ENCODE measurements around the gene IRF8.
"Not testable (repeated sequence)": the region's sequence is repeated elsewhere in the genome, so short reads cannot be mapped to it uniquely, and the experiment has no call there.

Gene IRF8

DNA sequence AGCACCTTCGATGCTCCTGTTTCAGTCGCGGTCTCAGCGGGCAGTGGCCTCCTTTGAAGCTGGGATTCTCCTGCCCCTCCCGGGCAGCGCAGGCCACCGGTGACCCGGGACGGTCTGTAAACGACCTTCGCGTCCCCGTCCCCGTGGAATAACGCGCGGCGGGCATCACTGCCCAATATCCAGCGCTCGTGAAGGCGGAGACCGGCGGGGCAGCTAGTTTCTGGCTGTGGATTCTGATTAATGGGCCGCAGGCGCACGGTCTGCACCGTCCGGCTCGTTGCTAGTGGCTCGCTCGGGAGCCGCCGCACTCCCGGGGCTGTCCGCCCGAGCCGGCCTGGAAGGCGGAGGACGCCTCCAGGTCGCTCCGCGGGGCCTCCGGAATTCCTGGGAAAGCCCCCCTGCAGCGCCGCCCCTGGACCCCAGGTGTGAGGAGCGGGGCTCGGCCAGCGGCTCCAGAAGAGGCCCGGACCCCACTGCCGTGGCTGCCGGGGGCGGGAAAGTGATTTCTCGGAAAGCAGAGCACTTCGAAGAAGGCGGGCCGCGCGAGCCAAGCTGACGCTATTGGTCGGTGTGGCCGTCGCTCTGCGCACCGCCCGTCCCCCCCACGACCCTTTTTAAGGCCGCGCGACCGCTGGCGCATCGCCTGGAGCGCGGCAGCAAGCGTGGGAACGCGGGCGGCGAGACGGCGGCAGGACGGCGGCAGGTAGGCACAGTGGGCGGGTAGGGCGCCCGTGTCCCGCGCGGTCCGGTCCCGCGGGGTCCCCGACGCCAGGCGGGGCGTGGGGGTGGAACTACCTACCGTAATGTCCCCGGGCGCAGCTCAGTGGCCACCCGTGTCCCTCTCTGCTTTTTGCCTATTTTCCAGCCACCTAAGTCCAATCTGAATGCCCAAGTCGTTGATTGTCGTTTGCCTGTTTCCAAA lies at the start of gene IRF8:
Gene IRF8 (plus strand): TSS at position 642 of the 922 bp plus-strand sequence. CDS start 3,854 bp downstream, outside the sequence.
- no peak for DNase-seq

DNA sequence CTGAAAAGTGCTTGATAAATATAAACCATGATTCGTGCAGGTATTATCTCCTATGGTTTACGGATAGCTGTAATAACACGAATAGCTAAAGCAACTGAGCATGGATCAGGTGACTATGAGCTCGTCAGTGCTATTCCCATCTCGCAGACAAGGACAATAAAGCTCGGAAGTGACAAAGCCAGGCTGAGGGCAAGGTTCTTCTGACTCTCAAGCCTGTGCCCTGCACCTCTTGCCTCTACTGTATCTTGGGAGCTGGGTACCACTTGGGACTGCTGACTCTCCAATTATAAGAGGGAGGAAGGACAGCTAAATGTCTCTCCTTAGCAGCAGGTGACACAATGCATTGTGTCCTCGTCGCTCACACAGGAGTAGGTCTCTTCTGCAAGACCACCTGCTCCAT lies 49.6 kb upstream of the IRF8 start:
- DNase-seq = no peak
- in situ Hi-C loops (cut with HindIII; ENCODE audit: low pct_ligation_motif_present, low pct_unique_long_range_greater_than_20kb, low sequenced_read_pairs) = no loop called here

More for the DNA sequence above, at the start of gene IRF8:
- in situ Hi-C loops (cut with HindIII; ENCODE audit: low pct_ligation_motif_present, low pct_unique_long_range_greater_than_20kb, low sequenced_read_pairs) = no loop called here

GRCh38 chr16:85850344-85850880 lies 48.5 kb upstream of the IRF8 start:
- no peak for DNase-seq
- in situ Hi-C loops (cut with HindIII; ENCODE audit: low pct_ligation_motif_present, low pct_unique_long_range_greater_than_20kb, low sequenced_read_pairs) = no loop called here

DNA sequence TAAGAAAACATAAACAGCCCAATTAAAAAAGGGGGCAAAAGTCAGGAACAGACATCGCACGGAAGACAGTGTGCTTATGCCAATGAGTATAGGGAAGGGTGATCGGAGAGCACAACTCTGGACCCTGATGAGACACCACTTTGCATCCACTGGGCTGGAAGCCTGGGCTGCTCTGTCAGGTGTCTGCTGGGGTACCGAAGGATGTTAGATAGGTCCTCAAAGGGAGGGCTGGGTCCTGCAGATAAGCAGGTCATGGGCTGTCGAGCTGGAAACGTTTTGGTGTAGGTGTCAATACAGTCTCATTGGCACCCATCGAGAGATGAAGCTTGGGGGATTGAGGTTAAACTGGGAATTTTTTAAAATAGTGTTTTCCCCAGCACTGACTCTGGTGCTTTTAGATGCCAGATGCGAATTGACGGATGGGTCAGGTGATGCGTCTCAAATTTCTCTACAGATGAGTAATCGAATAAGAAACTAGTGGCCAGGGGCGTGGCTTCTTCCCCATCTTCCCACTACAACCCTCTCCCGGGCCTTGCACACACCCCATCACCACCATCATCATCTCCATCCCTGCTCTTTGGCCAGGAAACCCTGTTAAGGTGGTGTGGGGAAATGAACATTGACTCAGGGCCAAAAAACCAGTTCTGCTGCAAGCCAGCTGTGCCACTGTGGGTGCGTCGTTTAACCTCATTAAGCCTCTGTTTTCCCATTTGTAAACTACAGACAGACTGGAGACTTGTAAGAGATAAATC lies 47.8 kb upstream of the IRF8 start:
- in situ Hi-C loops (cut with HindIII; ENCODE audit: low pct_ligation_motif_present, low pct_unique_long_range_greater_than_20kb, low sequenced_read_pairs) = no loop called here
- no peak for DNase-seq

DNA sequence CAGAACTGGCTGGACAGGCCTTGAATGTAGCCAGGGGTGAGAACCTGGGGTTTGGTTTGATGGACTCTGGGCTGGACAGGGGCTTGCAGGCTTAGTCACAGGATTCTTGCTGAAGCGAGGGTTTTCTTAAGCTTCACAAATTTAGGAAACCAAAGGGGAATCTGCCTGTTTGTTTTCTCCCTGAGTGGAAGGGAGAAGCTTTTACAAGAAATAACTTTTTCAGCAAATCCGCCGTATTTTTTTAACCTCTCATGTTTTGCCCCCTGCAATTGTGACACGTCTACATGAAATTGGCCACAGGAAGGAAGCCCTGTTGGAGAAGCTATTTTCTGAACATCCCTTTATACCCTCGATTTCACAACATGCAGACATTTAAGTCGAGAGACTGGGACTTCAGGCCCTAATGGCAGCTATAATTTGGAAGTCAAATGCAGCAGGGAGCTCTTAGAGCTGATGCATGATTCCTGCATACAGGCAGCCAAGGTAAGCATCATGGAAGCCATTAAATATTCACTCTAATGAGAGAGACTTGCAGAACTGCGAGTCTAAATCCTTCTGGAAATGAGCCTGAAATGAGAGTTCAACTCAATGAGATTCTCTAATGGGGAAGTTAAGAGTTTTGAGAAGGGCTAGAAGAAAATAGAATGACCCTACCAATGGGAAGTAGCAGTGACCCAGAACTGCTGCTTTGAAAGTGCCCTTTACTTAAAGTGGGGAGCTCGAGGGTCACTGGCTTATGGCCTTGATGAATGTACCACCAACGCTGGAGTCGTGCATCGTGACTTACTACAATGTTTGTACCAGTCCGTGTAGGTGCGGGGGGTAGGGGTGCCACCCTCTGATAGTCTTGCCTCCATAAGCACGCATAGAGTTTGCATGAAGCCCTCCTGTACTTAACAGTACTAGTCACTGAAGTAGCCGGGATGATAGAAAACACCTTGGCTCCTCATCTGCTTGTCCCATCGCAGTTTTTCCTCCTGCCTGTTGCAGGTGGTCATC lies 45.1 kb upstream of the IRF8 start:
- in situ Hi-C loops (cut with HindIII; ENCODE audit: low pct_ligation_motif_present, low pct_unique_long_range_greater_than_20kb, low sequenced_read_pairs) = no loop called here
- no peak for DNase-seq

GRCh38 chr16:85854935-85855334 lies 44.0 kb upstream of the IRF8 start:
- in situ Hi-C loops (cut with HindIII; ENCODE audit: low pct_ligation_motif_present, low pct_unique_long_range_greater_than_20kb, low sequenced_read_pairs) = no loop called here
- DNase-seq = no peak

DNA sequence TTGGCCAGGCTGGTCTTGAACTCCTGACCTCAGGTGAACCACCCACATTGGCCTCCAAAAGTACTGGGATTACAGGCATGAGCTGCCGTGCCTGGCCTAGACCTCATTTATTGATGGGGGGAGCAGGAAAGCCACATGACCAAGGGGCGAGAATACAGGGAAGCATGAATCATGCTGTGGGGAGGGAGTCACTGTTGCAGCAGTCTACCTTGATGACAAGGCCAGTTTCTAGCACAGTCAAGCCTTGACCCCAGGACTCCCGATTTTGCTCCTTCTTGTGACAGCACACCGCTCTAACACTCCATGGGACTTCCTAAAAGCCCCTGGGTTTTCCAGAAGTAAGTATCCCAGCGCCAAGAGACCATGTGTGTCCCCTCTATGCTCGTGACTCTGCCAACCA lies 42.9 kb upstream of the IRF8 start:
- in situ Hi-C loops (cut with HindIII; ENCODE audit: low pct_ligation_motif_present, low pct_unique_long_range_greater_than_20kb, low sequenced_read_pairs) = no loop called here
- DNase-seq = no peak

GRCh38 chr16:85856585-85856984 lies 42.4 kb upstream of the IRF8 start:
- no peak for DNase-seq
- in situ Hi-C loops (cut with HindIII; ENCODE audit: low pct_ligation_motif_present, low pct_unique_long_range_greater_than_20kb, low sequenced_read_pairs) = no loop called here

DNA sequence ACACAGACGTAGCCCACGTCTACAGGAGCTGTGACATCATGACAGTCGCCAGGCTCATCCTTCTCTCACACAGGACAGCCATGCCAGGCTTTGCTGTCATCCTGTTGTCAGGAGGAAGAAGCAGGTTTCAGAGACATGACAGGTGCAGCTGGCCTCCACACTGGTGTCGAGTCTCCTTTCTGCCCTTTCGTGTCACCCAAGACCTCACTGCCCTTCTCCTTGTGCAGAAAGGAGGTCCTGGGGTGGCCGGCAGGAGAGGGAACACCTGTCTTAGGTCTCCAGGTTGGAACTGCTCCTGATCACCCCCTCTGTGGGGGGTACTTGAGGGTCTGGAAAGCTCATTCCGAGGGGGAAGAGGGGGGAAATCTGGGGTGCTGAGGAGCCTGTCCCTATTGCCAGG lies 41.6 kb upstream of the IRF8 start:
- no peak for DNase-seq
- in situ Hi-C loops (cut with HindIII; ENCODE audit: low pct_ligation_motif_present, low pct_unique_long_range_greater_than_20kb, low sequenced_read_pairs) = no loop called here

DNA sequence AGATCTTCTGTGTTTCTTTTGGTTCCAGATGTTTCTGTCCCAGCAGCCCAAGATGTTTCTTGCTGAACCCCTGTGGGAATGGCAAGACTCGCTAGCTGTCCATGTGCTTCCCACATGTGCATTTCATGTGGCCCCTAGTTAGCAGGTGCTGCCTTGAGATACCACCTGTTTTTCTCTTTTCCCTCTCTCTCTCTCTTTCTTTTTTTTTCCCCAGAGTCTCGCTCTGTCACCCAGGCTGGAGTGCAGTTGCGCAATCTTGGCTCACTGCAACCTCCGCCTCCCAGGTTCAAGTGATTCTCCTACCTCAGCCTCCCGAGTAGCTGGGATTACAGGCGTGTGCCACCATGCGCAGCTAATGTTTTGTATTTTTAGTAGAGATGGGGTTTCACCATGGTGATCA lies 40.4 kb upstream of the IRF8 start:
- in situ Hi-C loops (cut with HindIII; ENCODE audit: low pct_ligation_motif_present, low pct_unique_long_range_greater_than_20kb, low sequenced_read_pairs); DNase-seq: not testable (repeated sequence)

GRCh38 chr16:85858984-85859817 lies 39.8 kb upstream of the IRF8 start:
- in situ Hi-C loops (cut with HindIII; ENCODE audit: low pct_ligation_motif_present, low pct_unique_long_range_greater_than_20kb, low sequenced_read_pairs) = no loop called here
- no peak for DNase-seq

DNA sequence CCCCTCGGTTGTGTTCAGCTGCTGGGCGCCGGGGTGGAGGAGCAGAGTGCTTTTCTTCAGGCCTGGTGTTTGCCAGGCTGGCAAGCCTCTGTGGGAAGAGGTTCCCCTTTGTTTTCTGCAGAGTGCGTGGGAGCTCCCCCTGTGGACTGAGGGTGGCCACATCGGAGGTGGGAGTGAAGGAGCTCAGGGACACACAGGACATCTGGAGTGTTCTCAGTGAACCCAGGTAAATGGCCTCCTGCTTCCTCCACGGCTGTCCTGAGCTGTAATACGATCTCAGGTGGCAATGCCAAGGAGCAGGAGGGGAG lies 39.2 kb upstream of the IRF8 start:
- in situ Hi-C loops (cut with HindIII; ENCODE audit: low pct_ligation_motif_present, low pct_unique_long_range_greater_than_20kb, low sequenced_read_pairs) = no loop called here
- DNase-seq = no peak

DNA sequence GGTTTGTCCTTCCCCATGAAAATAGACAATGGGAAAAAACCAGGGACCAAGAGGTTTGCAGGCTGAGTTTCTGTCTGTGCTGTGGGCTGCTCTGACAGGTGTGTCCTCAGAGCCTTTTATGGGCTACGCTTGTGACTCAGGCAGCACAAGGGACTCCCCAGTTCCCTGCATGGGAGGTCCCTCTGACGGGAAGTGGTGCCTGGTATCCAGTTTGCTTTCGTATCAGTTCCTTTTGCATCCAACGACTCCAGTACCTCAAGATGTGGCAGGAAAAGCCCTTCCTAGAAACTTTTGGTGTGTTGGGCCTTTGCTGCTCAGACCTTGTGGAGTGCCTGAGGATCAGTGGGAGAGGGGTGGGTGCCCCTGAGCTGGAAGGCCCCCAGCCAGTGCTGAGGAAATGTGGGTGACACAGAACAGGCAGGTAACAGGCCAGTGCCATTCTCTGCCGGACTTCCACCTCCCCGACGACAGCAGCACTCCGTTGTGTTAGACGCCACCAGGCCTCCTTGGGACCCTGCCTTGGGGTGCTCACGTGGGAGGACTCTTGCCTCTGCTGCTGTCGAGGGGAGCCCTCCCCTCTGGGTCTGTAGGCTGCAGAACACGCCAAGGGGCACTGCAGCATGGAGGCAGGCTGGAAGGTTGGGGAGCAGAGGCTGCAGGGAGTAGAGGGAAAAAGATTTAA lies 38.4 kb upstream of the IRF8 start:
- no peak for DNase-seq
- in situ Hi-C loops (cut with HindIII; ENCODE audit: low pct_ligation_motif_present, low pct_unique_long_range_greater_than_20kb, low sequenced_read_pairs) = no loop called here

GRCh38 chr16:85861095-85861825 lies 37.7 kb upstream of the IRF8 start:
- in situ Hi-C loops (cut with HindIII; ENCODE audit: low pct_ligation_motif_present, low pct_unique_long_range_greater_than_20kb, low sequenced_read_pairs) = no loop called here
- no peak for DNase-seq

GRCh38 chr16:85862476-85863383 lies 36.2 kb upstream of the IRF8 start:
- in situ Hi-C loops (cut with HindIII; ENCODE audit: low pct_ligation_motif_present, low pct_unique_long_range_greater_than_20kb, low sequenced_read_pairs) = no loop called here
- DNase-seq = no peak

DNA sequence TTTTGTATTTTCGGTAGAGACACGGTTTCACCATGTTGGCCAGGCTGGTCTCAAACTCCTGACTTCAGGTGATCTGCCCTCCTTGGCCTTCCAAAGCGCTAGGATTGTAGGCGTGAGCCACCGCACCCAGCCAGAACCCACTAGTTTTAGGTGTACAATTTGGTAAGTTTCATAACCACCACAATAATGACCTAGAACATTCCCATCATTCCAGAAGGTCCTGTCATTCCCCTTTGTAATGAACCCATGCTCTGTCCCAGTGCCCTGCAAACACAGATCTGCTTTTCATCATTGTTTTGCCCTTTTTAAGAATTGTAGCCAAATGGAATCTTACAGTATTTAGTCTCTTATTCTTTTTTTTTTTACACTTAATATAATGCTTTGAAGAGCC lies 35.6 kb upstream of the IRF8 start:
- in situ Hi-C loops (cut with HindIII; ENCODE audit: low pct_ligation_motif_present, low pct_unique_long_range_greater_than_20kb, low sequenced_read_pairs) = no loop called here
- DNase-seq = no peak
